Islet of Langerhans (tissue), 1 donor: ENCODE measurements around the gene SSR1.
"Not testable (repeated sequence)": the region's sequence is repeated elsewhere in the genome, so short reads cannot be mapped to it uniquely, and the experiment has no call there.

Experiments used
- FAIRE-seq: peaks from one replicate; lab custom pipeline; 2011; peaks lifted over from hg19 to GRCh38; lab: Jason Lieb, UNC

The SSR1 gene

DNA sequence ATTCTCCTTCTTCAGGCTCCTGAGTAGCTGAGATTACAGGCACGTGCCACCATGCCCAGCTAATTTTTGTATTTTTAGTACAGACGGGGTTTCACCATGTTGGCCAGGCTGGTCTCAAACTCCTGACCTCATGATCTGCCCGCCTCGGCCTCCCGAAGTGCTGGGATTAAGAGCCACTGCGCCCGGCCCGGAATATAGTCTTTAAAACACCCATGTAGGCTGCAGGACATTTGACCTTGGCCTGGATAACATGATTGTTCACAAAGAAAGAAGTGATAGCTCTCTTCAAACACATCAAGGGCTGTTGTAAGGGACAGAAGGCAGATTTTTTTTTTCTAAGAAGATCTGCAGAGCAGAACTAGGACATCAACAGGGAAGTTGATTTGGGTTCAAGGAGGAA lies 38.5 kb downstream of the SSR1 start:
- not testable (repeated sequence) for FAIRE-seq

DNA sequence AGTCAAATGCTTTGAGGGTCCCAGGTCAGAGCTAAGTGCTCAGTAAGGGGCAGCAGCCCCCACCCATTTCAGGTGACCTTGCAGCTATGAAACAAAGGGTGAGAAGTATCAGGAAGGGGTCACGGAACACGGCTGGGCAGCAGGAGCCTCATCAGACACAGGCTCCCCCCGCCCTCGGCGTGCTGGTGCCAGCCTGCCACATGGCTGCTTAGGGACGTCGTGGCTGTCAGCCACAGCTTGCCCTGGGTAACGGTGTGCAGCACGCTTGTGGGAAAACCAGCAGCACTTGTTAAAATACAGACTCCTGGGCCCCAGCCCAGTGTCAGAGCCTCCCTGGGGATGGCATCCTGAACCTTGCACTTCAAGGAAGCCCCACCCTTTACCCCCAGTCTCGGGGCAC lies 39.3 kb downstream of the SSR1 start:
- FAIRE-seq, result no peak

DNA sequence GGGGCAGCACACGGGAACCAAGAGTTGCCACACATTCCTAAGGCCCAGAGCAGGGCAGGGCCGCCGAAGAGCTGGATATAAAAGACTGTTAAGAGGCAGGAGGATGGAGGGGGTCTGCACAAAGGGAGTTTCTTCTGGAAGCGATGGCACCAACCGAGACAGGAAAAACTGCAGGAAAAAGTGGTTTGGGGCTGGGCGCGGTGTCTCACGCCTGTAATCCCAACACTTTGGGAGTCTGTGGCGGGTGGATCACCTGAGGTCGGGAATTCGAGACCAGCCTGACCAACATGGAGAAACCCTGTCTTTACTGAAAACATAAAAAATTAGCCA lies 41.8 kb downstream of the SSR1 start:
- no peak for FAIRE-seq

DNA sequence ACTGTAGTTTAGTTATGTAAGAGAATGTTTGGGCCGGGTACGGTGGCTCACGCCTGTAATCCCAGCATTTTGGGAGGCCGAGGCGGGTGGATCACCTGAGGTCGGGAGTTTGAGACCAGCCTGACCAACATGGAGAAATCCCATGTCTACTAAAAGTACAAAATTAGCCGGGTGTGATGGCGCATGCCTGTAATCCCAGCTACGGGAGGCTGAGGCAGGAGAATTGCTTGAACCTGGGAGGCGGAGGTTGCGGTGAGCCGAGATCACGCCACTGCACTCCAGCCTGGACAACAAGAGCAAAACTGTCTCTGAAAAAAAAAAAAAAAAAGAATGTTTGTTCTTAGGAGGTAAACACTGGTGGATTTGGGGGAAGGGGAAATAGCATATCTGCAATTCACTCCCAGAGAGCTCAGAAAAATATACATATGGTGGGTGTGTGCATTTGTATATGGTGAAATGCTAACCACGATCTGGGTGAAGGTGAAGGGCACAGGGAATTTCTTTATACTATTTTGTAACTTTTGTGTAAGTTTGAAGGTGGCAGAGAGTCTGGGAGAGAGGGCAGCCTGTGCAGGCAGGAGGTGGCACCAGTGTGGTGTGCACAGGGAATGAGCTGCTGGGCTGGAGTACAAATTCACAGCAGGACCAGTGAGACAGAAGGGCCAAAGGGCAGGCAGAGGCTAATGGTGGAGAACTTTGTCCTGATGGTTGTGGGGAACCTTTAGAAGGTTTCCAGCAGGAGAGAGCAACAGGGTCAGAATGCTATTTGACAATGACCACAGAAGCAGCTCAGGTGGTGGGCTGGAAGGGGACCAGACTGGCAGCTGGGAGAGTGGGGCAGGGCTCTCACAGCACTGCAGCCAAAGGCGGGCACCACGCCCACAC lies 42.4 kb downstream of the SSR1 start:
- no peak for FAIRE-seq

- FAIRE-seq, result no peak
These were observed 43.2 kb downstream of the SSR1 start for GRCh38 chr6:7269816-7270215.

DNA sequence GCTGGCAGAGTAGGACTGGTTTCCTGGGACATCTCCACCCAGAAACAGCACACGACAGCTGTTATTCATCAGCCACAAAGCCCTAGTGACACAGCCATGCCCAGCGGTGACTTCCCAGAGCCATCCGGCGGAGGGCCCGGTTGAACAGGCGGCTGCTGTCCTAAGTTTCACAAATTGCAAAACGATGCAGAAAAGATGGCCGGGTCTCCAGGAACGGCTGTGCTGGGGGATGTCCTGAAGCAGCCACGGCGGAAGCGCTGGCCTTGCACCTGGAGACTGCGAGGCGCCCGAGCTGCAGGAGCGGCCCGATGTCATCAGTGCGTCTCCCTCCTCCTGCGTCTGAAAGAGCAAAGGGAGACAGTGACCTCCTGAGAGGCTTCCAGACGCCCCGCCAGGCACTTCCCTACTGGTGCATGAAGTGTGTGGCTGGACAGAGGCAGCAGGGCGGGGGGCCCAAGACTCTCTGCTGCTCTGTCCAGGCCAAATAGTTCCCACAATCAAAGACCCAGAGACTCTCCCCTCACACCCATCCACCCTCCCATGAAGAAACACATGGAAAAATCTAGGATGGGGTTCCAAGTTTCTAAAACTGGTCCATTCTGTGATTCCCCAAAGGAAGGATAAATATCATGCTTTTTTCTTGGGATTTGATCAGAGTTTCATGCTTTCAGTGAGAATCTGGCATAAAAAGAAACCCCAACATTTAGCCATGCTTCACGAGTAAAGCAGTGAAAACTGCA lies 44.0 kb downstream of the SSR1 start:
- no peak for FAIRE-seq

DNA sequence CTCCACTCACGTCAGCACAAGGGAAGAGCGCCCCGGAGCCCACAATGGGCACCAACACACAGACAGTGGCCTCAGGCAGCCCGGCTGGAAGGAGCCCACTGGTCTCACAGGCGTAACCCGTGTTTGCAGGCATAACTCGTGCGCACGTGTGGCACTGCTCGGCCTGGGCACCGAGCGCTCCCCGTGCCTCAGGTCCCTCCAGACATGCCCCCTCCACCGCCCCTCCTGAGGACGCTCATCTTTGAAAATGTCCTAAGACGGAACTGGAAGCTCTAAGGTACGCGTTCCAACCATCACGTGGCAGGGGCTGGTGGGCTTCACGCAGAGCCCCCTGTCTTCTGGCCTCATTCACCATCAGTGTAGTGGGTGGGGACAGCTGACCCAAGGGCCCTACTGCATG lies 44.6 kb downstream of the SSR1 start:
- FAIRE-seq, result no peak

- FAIRE-seq, result no peak
These were observed 45.4 kb downstream of the SSR1 start for GRCh38 chr6:7267466-7268091.

DNA sequence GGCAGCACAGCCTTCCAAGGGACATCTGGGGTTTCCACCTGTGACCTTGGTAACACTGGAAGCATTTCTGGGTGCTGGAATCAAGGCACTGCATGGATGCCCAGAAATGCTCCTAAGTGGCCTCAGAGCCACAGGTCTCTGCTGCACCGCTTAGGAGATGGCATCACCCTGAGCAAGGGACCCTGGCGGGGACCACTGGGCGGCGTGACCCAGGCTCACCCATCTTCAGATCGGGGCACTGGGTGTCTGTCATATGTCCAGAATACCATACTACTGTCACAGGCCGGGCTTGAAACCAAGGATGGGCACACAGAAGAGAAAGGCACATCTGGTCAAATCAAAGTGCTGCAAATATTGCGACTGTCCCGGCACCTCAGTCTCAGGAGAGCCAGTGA lies 45.9 kb downstream of the SSR1 start:
- no peak for FAIRE-seq

GRCh38 chr6:7265385-7265726 lies 47.6 kb downstream of the SSR1 start:
- FAIRE-seq, result not testable (repeated sequence)

DNA sequence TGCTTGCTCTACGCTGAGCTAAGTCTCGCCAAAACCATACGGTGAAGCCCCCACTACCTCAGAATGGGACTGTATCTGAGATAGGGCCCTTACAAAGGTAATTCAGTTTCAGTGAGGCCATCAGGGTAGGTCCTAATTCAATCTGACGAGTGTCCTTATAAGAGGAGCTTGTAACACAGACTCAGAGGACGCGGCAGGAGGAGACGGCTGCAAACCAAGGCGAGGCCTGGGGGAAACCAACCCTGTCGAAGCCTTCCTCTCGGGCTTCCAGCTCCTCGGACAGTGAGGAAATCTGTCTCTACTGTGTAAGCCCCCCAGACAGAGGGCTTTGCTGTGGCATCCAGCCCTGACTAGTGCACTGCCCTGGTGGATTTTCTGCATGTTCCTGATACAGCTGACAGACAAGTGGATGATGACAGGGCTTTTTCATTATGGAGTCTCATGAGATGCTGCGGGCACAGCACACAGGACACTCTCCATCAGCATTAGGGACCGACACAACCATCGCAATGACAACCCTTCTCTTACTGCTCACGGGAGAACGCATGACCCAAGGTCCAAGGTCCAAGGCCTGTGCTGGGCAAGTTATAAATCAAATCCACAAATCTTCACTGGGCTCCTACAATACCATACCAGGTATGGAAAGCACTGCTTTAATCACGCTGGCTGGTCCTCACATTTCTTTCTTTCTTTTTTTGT lies 48.2 kb downstream of the SSR1 start:
- FAIRE-seq, result no peak

GRCh38 chr6:7264041-7264440 lies 49.0 kb downstream of the SSR1 start:
- no peak for FAIRE-seq

GRCh38 chr6:7263519-7263805 lies 49.5 kb downstream of the SSR1 start:
- not testable (repeated sequence) for FAIRE-seq

DNA sequence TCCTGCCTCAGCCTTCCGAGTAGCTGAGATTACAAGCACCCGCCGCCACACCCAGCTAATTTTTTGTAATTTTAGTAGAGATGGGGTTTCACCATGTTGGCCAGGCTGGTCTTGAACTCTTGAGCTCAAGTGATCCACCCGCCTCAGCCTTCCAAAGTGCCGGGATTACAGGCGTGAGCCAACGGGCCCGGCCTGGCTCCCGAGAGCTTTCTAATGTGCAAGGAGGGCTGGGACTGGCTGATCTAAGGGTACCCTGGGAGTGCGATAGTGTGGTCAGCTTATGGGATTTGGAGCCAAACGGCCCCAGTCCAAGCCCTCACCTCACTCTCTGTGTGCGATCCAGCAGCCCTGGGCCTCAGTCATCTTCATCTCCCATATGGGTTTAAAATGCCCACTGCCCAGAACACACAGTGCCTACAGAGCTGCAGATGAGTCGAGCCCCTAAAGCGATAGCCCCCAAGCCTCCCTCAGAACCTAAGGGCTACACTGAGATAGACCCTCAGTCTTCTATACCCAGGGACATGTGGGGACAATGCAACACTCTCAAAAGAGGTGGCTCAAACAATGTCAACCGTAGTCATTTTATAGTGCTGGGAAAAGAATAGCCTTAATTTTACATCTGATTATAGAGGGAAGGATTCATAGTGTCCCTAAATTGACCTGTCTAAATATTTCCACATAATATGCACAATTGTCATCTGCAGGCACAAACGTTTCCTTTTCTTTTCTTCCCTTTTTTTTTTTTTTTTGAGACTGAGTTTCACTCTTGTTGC lies 50.1 kb downstream of the SSR1 start:
- FAIRE-seq, result no peak

DNA sequence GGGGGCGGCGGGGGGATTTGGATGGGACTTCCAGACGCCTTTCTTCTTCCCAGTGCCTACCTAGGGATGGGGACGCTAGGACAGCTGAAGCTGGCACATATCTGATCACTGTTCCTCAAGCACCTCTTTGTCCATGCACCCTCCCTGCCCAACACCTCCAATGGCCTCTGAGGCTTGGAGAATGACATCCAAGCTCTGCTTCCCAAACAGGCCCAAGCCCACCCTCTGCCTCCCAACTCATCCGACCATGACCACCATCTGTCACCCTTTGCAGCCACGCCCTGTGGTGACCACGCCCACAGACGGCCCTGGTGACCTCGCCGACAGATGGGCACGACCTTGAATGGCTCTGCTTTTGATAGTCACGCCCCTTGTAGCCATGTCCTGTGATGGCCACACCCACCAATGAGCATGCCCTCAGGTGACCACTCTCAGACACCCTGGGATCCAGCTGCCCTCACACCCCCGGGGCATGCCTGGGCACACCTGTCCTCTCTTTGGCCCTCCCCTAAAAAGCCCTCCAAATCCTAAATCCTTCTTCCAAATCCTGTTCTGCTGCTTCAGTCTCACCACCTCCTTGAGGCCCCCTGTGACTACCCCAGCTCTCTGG lies 51.0 kb downstream of the SSR1 start:
- no peak for FAIRE-seq

DNA sequence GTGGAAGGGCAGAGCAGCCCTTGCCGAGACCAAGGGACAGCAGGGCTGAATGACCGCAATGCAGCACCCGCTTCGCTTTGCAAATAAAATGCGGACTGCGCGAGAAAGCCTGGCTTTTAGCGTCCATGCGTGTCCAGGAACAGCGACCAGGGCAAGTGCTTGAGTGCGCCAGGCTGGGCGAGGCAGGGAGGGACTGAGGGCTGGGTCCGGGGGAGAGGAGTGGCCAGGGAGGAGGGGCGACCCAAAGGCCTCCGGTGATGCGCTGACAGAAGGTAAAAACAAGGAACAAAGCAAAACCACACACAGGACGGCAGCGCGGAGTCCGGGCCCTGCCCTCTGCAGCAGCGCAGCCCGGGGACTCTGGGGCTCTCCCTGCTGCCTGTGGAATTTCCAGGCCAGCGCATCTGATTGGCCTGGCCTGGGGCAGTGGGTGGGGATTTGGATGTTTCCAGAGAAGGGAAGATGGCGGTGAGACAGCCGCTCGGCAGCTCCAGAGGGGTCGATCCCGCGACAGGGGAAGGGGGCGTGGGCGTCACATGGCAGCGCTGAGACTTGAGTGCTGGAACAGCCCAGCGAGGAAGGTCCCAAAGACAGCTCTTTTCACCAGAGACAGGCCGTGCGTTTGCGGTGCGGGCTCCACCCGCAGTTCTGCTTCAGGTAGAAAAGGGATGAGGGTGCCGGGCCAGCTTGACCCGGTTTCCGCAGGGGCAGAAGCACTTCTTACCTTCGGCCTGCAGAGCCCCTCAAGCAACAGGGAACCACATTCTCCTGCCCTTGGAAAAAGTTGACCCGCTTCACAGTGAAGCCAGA lies 51.8 kb downstream of the SSR1 start:
- no peak for FAIRE-seq

DNA sequence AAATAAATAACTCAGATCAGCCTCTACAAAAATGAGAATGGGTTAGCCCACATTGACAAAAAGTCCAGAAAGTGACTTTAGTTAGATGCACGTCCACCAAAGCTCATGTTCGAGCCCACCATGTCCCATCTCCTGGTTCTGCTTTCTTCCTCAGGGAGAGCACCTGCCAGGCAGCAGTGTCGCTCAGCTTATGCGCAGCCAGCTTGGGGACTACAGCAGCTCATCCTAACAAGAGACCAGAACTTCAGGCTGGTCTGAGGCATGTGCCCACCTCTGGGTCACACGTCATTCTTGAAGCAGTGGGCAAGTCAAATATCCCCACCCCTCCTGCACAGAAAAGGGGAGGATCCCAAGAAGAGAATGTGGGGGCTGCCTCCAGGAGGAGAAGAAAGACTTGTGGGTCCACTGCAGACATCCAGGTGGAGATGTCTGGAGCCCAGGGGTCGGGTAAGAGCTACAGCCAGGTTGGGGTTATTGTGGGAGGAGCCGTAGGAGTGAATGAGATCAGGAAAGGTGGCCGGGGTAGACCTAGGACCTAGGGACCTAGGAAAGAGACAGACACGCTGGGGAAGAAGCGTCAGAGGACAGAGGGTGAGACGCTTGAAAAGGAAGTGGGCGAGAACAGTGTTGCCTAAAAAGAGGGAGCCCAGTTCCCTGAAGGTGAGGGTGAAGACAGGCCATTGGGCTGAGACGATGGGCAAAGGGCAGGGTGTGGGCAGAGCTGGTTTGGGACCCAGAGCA lies 52.5 kb downstream of the SSR1 start:
- FAIRE-seq, result no peak

DNA sequence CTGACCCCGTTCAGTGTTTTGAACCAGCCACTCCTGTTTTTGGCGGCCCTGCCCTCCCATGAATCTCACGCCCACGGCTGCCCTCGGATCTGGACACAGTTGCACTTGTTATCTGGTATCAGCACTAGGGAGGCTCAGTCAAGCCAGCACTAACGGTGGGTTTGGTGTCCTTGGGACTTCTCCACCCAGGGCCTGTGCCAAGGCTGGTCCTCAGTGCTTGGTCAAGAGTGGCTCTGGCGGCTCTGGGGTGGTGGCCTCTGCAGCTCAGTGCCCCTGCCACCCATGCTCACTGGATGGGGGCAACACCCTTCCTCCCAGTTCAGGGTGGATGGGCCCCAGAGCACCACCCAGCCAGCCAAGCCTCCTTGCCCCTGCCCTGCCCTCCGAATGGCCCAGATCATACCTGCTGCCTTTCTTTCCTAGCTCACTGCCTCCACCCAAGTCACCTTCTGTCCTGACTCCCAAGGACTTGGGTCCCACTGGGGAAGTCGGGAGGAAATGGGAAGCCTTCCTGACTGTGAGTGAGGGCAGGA lies 54.7 kb downstream of the SSR1 start:
- FAIRE-seq, result no peak

- FAIRE-seq, result no peak
These were observed 55.3 kb downstream of the SSR1 start for GRCh38 chr6:7257521-7258230.
